ENCODE data around the gene IMMP1L.

DNA sequence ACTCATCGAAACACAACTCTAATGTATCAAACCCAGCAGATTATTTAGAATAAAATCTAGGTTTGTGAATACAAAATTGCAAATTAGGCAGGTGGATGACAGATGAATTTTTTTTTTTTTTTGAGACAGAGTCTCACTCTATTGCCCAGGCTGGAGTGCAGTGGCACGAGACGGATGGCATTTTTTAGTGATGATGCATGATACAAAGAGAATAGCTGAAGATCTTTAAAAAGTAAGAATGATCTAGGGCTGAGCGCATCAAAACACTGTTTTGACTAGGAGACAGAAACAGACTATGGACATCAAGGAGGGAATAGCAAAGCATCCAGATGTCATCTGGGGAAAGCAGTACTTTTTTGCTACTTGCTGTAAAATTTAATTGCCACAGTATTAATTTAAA is 63.8 kb downstream of the IMMP1L start:
- TF ChIP-seq EZH2phosphoT487 (IDR thresholded peaks at IDR 0.05; ENCODE audit: borderline replicate concordance, low read length) (no peak), EZH2 (IDR thresholded peaks at IDR 0.05; ENCODE audit: low read length, unreplicated experiment) (no peak)
- TF ChIP-seq, protein P1, sequence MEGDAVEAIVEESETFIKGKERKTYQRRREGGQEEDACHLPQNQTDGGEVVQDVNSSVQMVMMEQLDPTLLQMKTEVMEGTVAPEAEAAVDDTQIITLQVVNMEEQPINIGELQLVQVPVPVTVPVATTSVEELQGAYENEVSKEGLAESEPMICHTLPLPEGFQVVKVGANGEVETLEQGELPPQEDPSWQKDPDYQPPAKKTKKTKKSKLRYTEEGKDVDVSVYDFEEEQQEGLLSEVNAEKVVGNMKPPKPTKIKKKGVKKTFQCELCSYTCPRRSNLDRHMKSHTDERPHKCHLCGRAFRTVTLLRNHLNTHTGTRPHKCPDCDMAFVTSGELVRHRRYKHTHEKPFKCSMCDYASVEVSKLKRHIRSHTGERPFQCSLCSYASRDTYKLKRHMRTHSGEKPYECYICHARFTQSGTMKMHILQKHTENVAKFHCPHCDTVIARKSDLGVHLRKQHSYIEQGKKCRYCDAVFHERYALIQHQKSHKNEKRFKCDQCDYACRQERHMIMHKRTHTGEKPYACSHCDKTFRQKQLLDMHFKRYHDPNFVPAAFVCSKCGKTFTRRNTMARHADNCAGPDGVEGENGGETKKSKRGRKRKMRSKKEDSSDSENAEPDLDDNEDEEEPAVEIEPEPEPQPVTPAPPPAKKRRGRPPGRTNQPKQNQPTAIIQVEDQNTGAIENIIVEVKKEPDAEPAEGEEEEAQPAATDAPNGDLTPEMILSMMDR (conservative IDR thresholded peaks at IDR 0.05; ENCODE audit: low read depth, low read length): no peak
